Right lobe of liver (tissue), 6 donors: ENCODE results near the gene RRP1. TPM values are rescaled to one million over a fixed set of nuclear protein-coding genes. Genes with fewer than 3 reads are reported as not detected.

Experiments
- ATAC-seq, 4 donors: fragments of 200-7000 bp; cut with Tn5 transposase; one replicate each; pipeline ENCODE4 v1.9.1; 2020; ENCODE audit warnings: mild to moderate bottlenecking in 4 of 4, moderate library complexity in 4 of 4
- DNase-seq, 3 donors: peaks; one replicate each; pipeline ENCODE4 v3.0.0-alpha.2; 2020
- H3K27ac ChIP-seq, 3 donors: fragments of 200-600 bp; one replicate each; pipeline ENCODE4 v1.8.0; 2022
- H3K27me3 ChIP-seq, 2 donors: fragments of 200-600 bp; one replicate each; pipeline ENCODE4 v1.8.0; 2022
- H3K36me3 ChIP-seq, 4 donors: fragments of 200-600 bp; sonication (generic) in 1 of 4; one replicate each; pipeline versions ENCODE4 v1.5.1 to v1.8.0; 2017 to 2022; ENCODE audit warnings: control low read depth in 1 of 4
- H3K4me1 ChIP-seq, 4 donors: fragments of 200-600 bp; sonication (generic) in 1 of 4; one replicate each; pipeline versions ENCODE4 v1.5.1 to v1.8.0; 2017 to 2022; ENCODE audit warnings: control low read depth in 1 of 4
- H3K4me3 ChIP-seq, 3 donors: fragments of 200-600 bp; one replicate each; pipeline ENCODE4 v1.8.0; 2022
- H3K9me3 ChIP-seq, 4 donors: fragments of 200-600 bp; sonication (generic) in 1 of 4; one replicate each; pipeline versions ENCODE4 v1.5.1 to v1.8.0; 2017 to 2022; ENCODE audit warnings: control low read depth in 1 of 4
- POLR2A ChIP-seq: fragments of 450-650 bp; IDR thresholded peaks from one replicate; pipeline ENCODE4 v1.6.1; 2017; ENCODE audit warnings: antibody characterized with exemption, mild to moderate bottlenecking
- WGBS: methylation state at CpG from one replicate; pipeline ENCODE4 v1.1.6; 2018; ENCODE audit warnings: low coverage, low lambda C conversion rate; ENCODE audit not compliant: insufficient coverage; ENCODE audit errors: missing lambda C conversion rate; 5-methylcytosine and 5-hydroxymethylcytosine counted together
- intact Hi-C, 2 donors: fragments of 100-400 bp; cut with DNase I; formaldehyde crosslinking; loops; one replicate each; pipeline versions ENCODE4 v1.11.2 to v1.14.1; 2022
- total RNA-seq, 6 experiments: library from RNA; depleted of rRNA in 2 of 6; stranded (reverse); fragments of >200 nt in 2 of 6; fragmentation: NEBNext Ultra II Directional in 3 of 6; extraction: Animal tissue kit (Norgen Biotek cat#: 25700) in 3 of 6; gene quantifications; one replicate each; pipeline versions ENCODE4 v1.1.0 to v1.2.4, GENCODE V29; 2016 to 2023
- TF ChIP-seq, protein P1 (sequence below), 4 donors: fragments of 200-600 bp in 3 of 4; fragments of 450-650 bp in 1 of 4; IDR thresholded peaks; one replicate each; pipeline versions ENCODE4 v1.5.1 to v1.8.0; 2016 to 2022; ENCODE audit warnings: antibody characterized with exemption in 4 of 4, mild to moderate bottlenecking in 2 of 4
- donor health status: DM: no; HTN: yes; CAD: no.
- donor health status: DM: no; HTN: no; CAD: no.
- donor health status: DM: no; HTN: no; CAD: no.
- donor health status: DM: no; HTN: yes; CAD: no.
- donor health status: DM: no; HTN: yes; CAD: no.

RRP1 gene
- total RNA-seq, 6 experiments from 2014 or later = 8.8 to 25.1 (median 12.9) TPM

DNA sequence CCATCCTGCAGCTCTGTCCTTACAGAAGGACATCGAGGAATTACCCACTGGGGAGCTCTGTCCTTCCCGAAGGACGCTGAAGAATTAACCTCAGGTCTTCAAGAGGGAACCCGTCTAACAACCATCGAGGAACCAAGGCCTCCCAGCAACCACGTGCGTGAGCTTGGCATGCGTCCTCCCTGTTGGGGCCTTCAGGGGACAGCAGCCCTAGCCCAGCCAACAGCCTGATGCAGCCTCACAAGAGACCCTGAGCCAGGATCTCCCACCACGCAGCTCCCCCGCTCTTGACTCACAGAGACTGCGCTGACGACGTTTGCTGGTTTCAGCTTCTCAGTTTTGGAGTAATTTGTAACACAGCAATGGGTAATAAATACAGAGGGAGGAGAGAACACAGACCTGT is 56.0 kb downstream of the RRP1 start:
- H3K27me3 ChIP-seq = no peaks in the 10 kb centered on the region
- ATAC-seq (no peak), DNase-seq (peak in 1 of 3 donors; percentile 53)
- H3K4me1 ChIP-seq = no peaks in the 10 kb centered on the region
- H3K4me3 ChIP-seq = no peak overlapping the region
- 97% methylated on average over 13 of the region's 13 CpGs for WGBS
- intact Hi-C loops = no loop called here
- no peaks in the 10 kb centered on the region for H3K9me3 ChIP-seq
- H3K36me3 ChIP-seq = no peaks in the 10 kb centered on the region
- H3K27ac ChIP-seq = no peak overlapping the region
- TF ChIP-seq, protein P1, sequence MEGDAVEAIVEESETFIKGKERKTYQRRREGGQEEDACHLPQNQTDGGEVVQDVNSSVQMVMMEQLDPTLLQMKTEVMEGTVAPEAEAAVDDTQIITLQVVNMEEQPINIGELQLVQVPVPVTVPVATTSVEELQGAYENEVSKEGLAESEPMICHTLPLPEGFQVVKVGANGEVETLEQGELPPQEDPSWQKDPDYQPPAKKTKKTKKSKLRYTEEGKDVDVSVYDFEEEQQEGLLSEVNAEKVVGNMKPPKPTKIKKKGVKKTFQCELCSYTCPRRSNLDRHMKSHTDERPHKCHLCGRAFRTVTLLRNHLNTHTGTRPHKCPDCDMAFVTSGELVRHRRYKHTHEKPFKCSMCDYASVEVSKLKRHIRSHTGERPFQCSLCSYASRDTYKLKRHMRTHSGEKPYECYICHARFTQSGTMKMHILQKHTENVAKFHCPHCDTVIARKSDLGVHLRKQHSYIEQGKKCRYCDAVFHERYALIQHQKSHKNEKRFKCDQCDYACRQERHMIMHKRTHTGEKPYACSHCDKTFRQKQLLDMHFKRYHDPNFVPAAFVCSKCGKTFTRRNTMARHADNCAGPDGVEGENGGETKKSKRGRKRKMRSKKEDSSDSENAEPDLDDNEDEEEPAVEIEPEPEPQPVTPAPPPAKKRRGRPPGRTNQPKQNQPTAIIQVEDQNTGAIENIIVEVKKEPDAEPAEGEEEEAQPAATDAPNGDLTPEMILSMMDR (IDR thresholded peaks at IDR 0.05) = no peak
- TF ChIP-seq POLR2A = no peak

DNA sequence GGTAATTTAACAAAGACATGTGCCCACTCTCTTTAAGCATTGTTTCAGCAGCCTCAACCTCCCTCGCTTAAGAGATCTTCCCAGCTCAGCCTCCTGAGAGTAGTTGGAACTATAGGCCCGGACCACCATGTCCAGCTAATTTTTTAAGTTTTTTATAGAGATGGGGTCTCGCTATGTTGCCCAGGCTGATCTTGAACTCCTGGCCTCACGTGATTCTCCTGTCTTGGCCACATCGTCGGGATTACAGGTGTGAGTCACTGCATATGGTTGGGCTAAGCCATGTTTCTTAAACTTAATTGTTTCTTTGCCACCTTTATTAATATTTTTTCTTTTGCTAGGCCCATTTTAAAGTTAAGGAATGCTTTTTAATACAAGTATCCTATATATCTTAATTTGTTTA is 57.1 kb downstream of the RRP1 start:
- 92% methylated on average over 6 of the region's 6 CpGs for WGBS
- Histone ChIP-seq H3K4me1 (no peaks in the 10 kb centered on the region), H3K36me3 (no peaks in the 10 kb centered on the region), H3K9me3 (no peaks in the 10 kb centered on the region), H3K27ac (no peak overlapping the region), H3K4me3 (no peak overlapping the region), H3K27me3 (no peaks in the 10 kb centered on the region)
- ATAC-seq (no peak), DNase-seq (peak in 1 of 3 donors; percentile 3)
- intact Hi-C loops = no loop called here
- TF ChIP-seq, protein P1 (IDR thresholded peaks at IDR 0.05) = no peak
- no peak for TF ChIP-seq POLR2A

DNA sequence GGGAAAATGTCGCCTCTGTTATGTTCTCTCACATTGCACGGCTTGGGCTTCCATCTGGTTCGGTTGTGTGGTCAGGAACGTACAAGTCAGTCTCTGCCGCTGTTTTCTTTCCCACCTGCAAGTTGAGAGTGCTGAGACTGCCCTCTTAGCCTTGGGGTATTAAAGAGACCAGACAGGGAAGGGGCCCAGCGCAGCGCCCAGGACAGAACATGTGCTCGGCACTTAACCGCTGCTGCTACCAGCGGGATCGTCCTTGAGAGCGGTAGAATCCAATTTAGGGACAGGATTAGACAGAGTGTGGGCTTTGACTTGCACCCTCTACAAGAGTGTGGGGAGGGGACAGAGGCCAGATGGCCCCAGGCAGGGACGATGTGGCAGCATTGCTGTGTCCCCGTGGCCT is 57.9 kb downstream of the RRP1 start:
- no peaks in the 10 kb centered on the region for H3K9me3 ChIP-seq
- 91% methylated on average over 5 of the region's 14 CpGs for WGBS

GRCh38 chr21:43848771-43849170 is 59.4 kb downstream of the RRP1 start:
- no peaks in the 10 kb centered on the region for H3K9me3 ChIP-seq
- WGBS = 94% methylated on average over 3 of the region's 10 CpGs
- no peak for TF ChIP-seq POLR2A
- TF ChIP-seq, protein P1 (IDR thresholded peaks at IDR 0.05) = no peak
- H3K27me3 ChIP-seq = no peaks in the 10 kb centered on the region
- H3K27ac ChIP-seq = no peak overlapping the region
- no peaks in the 10 kb centered on the region for H3K36me3 ChIP-seq
- no peaks in the 10 kb centered on the region for H3K4me1 ChIP-seq
- ATAC-seq (no peak), DNase-seq (peak in 1 of 3 donors; percentile 10)
- intact Hi-C loops = no loop called here
- no peak overlapping the region for H3K4me3 ChIP-seq

More for the DNA sequence above, 57.9 kb downstream of the RRP1 start:
- ATAC-seq (no peak), DNase-seq (peak in 1 of 3 donors; percentile 10)
- Histone ChIP-seq H3K4me1 (no peaks in the 10 kb centered on the region), H3K36me3 (no peaks in the 10 kb centered on the region), H3K27me3 (no peaks in the 10 kb centered on the region), H3K4me3 (no peak overlapping the region), H3K27ac (no peak overlapping the region)
- TF ChIP-seq POLR2A = no peak
- TF ChIP-seq, protein P1 (IDR thresholded peaks at IDR 0.05) = no peak
- intact Hi-C loops = no loop called here
